SW480 (cell line): ENCODE results near the gene CRAMP1.
A peak's percentile ranks its signal among the peaks of the same experiment; 100 is the strongest.

Experiments used
- DNase-seq: peaks from one replicate; pipeline ENCODE4 v3.0.0-alpha.2; 2016; ENCODE audit warnings: low spot score

Gene CRAMP1

GRCh38 chr16:1655909-1656807, 44.0 kb downstream of the CRAMP1 start:
- DNase-seq: no peak

- no peak for DNase-seq
Measured at GRCh38 chr16:1656808-1657617, 44.9 kb downstream of the CRAMP1 start.

- no peak for DNase-seq
Measured at GRCh38 chr16:1657841-1658240, 45.7 kb downstream of the CRAMP1 start.

- no peak for DNase-seq
Measured at GRCh38 chr16:1659031-1659430, 46.9 kb downstream of the CRAMP1 start.

GRCh38 chr16:1661826-1662225, 49.7 kb downstream of the CRAMP1 start:
- no peak for DNase-seq

- DNase-seq: no peak
Measured at GRCh38 chr16:1662543-1662942, 50.4 kb downstream of the CRAMP1 start.

- DNase-seq: no peak
Measured at GRCh38 chr16:1665829-1666228, 53.7 kb downstream of the CRAMP1 start.

GRCh38 chr16:1666316-1666715, 54.2 kb downstream of the CRAMP1 start:
- DNase-seq: no peak

- no peak for DNase-seq
Measured at GRCh38 chr16:1667271-1667670, 55.1 kb downstream of the CRAMP1 start.

GRCh38 chr16:1667916-1668315, 55.8 kb downstream of the CRAMP1 start:
- DNase-seq: no peak

GRCh38 chr16:1668612-1669319, 56.6 kb downstream of the CRAMP1 start:
- DNase-seq: no peak

- no peak for DNase-seq
Measured at GRCh38 chr16:1669698-1670097, 57.5 kb downstream of the CRAMP1 start.

- DNase-seq: no peak
Measured at GRCh38 chr16:1670371-1670770, 58.2 kb downstream of the CRAMP1 start.

- no peak for DNase-seq
Measured at GRCh38 chr16:1670866-1671265, 58.7 kb downstream of the CRAMP1 start.

- DNase-seq: no peak
Measured at GRCh38 chr16:1673424-1674151, 61.4 kb downstream of the CRAMP1 start.

GRCh38 chr16:1674306-1674705, 62.1 kb downstream of the CRAMP1 start:
- no peak for DNase-seq

GRCh38 chr16:1674751-1675664, 62.8 kb downstream of the CRAMP1 start:
- peak; percentile 47 for DNase-seq

GRCh38 chr16:1676661-1677060, 64.5 kb downstream of the CRAMP1 start:
- DNase-seq: no peak

- no peak for DNase-seq
Measured at GRCh38 chr16:1677339-1677738, 65.2 kb downstream of the CRAMP1 start.

GRCh38 chr16:1677942-1678499, 65.9 kb downstream of the CRAMP1 start, which contains the start of gene JPT2:
Gene JPT2 (plus strand): TSS chr16:1678279. CDS start chr16:1678313, 34 bp downstream.
- peak; percentile 95 for DNase-seq
